Activated CD8-positive, alpha-beta T cell treated with anti-CD3 and anti-CD28 coated beads for 36 hours (primary cell): ENCODE results near the gene ACTR8. TPM values are rescaled to one million over a fixed set of nuclear protein-coding genes. Genes with fewer than 3 reads are reported as not detected.

ENCODE experiments used
- ATAC-seq: fragments of 200-7000 bp; cut with Tn5 transposase; one replicate; pipeline ENCODE4 v1.10.0; 2021; ENCODE audit warnings: mild to moderate bottlenecking, moderate library complexity
- CTCF ChIA-PET: fragments of 350-600 bp; sonication (Branson Sonifier 250); formaldehyde crosslinking; loops from one replicate; lab custom pipeline; 2021; ENCODE audit warnings: antibody characterized with exemption; lab: Charles Lee
- POLR2A ChIA-PET: fragments of 350-600 bp; sonication (Branson Sonifier 250); formaldehyde crosslinking; loops from one replicate; lab custom pipeline; 2021; ENCODE audit warnings: antibody characterized with exemption; lab: Charles Lee
- DNase-seq: peaks from one replicate; pipeline ENCODE4 v3.0.0-alpha.2; 2020
- H3K27ac Mint-ChIP-seq: one replicate; pipeline ENCODE4 v1.8.0; 2021; ENCODE audit warnings: mild to moderate bottlenecking, mixed read lengths
- H3K27me3 Mint-ChIP-seq: one replicate; pipeline ENCODE4 v1.8.0; 2021; ENCODE audit warnings: mixed read lengths
- H3K36me3 Mint-ChIP-seq: one replicate; pipeline ENCODE4 v1.8.0; 2021; ENCODE audit warnings: low read depth, mixed read lengths
- H3K4me1 Mint-ChIP-seq: one replicate; pipeline ENCODE4 v1.8.0; 2021; ENCODE audit warnings: low read depth, mixed read lengths
- H3K4me3 Mint-ChIP-seq: one replicate; pipeline ENCODE4 v1.8.0; 2021; ENCODE audit warnings: mild to moderate bottlenecking, moderate library complexity, mixed read lengths
- H3K9me3 Mint-ChIP-seq: one replicate; pipeline ENCODE4 v1.8.0; 2021; ENCODE audit warnings: mixed read lengths
- CTCF ChIP-seq: fragments of 200-600 bp; IDR thresholded peaks from one replicate; pipeline ENCODE4 v1.8.0; 2022; ENCODE audit warnings: antibody characterized with exemption, mild to moderate bottlenecking
- intact Hi-C: fragments of 100-400 bp; cut with micrococcal nuclease; formaldehyde crosslinking; loops from one replicate; pipeline ENCODE4 v1.10.0; 2022
- total RNA-seq, 2 experiments: library from RNA; stranded (reverse); gene quantifications; one replicate each; pipeline ENCODE4 v1.2.3, GENCODE V29; 2021

ACTR8 gene
- total RNA-seq, 2 experiments from 2014 or later: 28.5 to 33.5 TPM

- Mint-ChIP-seq H3K9me3 (no peaks in the 10 kb centered on the region), H3K36me3 (peaks cover 18% of the 10 kb centered on the region), H3K27me3 (peaks cover 4% of the 10 kb centered on the region), H3K4me1 (peaks cover 44% of the 10 kb centered on the region), H3K4me3 (peak within 1 kb of the TSS; percentile 87), H3K27ac (peak within 1 kb of the TSS; percentile 92)
- intact Hi-C loops: no loop called here
- peak; percentile 94 for ATAC-seq
- no peak for TF ChIP-seq CTCF
- ChIA-PET CTCF (interaction anchor here (1.0 to 2.3 kb wide), 2 partner anchors 10 to 20 kb away, joined by 3 to 14 read pairs; partner anchors contain the start of gene ACTR8), POLR2A (interaction anchor here (1.0 to 3.2 kb wide), 5 partner anchors 10 to 544 kb away, joined by 3 to 36 read pairs (median 4); partner anchors contain the start of genes ACTR8 and DCP1A)
- peak; percentile 99 for DNase-seq
Measured at GRCh38 chr3:53891497-53892285, 9.7 kb upstream of the ACTR8 start, which contains the start of gene SELENOK. TSS of gene SELENOK (minus strand) at chr3:53891859.

- peak; percentile 78 for DNase-seq
- H3K4me3 Mint-ChIP-seq: peak overlapping the region; percentile 87
- ChIA-PET CTCF (interaction anchor here (2.3 kb wide), 1 partner anchor 9 kb away, joined by 14 read pairs; the partner anchor contains the start of gene ACTR8), POLR2A (interaction anchor here (1.5 to 3.2 kb wide), 3 partner anchors 10 to 543 kb away, joined by 4 to 36 read pairs (median 8); partner anchors contain the start of genes ACTR8 and DCP1A)
- H3K36me3 Mint-ChIP-seq: peaks cover 22% of the 10 kb centered on the region
- H3K27ac Mint-ChIP-seq: peak overlapping the region; percentile 92
- H3K27me3 Mint-ChIP-seq: peaks cover 1% of the 10 kb centered on the region
- no peaks in the 10 kb centered on the region for H3K9me3 Mint-ChIP-seq
- H3K4me1 Mint-ChIP-seq: peaks cover 44% of the 10 kb centered on the region
- no peak for TF ChIP-seq CTCF
- intact Hi-C loops: no loop called here
- peak; percentile 21 for ATAC-seq
Measured at GRCh38 chr3:53890726-53891475, 8.9 kb upstream of the ACTR8 start.

GRCh38 chr3:53888232-53888631, 6.3 kb upstream of the ACTR8 start:
- H3K4me1 Mint-ChIP-seq: peaks cover 44% of the 10 kb centered on the region
- no peak for ATAC-seq
- ChIA-PET POLR2A (no interaction called here), CTCF (no interaction called here)
- intact Hi-C loops: no loop called here
- DNase-seq: no peak
- H3K4me3 Mint-ChIP-seq: no peak overlapping the region
- H3K9me3 Mint-ChIP-seq: no peaks in the 10 kb centered on the region
- H3K27ac Mint-ChIP-seq: no peak overlapping the region
- TF ChIP-seq CTCF: no peak
- H3K27me3 Mint-ChIP-seq: no peaks in the 10 kb centered on the region
- peaks cover 28% of the 10 kb centered on the region for H3K36me3 Mint-ChIP-seq

- no peak for TF ChIP-seq CTCF
- Mint-ChIP-seq H3K36me3 (peaks cover 28% of the 10 kb centered on the region), H3K4me3 (no peak overlapping the region), H3K27me3 (no peaks in the 10 kb centered on the region), H3K4me1 (peaks cover 43% of the 10 kb centered on the region), H3K9me3 (no peaks in the 10 kb centered on the region), H3K27ac (peak overlapping the region; percentile 46)
- ChIA-PET POLR2A (no interaction called here), CTCF (no interaction called here)
- intact Hi-C loops: no loop called here
- no peak for DNase-seq
- no peak for ATAC-seq
Measured at GRCh38 chr3:53887446-53887845, 5.5 kb upstream of the ACTR8 start.
